Stimulated activated CD4-positive, alpha-beta T cell treated with anti-CD3 and anti-CD28 coated beads, Interleukin-15, amount 100 ng/mL, for 48 hours (primary cell): ENCODE data around the gene NRXN3.

Source experiments
- DNase-seq, 2 donors: peaks; one replicate each; pipeline ENCODE4 v3.0.0-alpha.2; 2020; ENCODE audit warnings: low read depth in 2 of 2

NRXN3 gene

DNA sequence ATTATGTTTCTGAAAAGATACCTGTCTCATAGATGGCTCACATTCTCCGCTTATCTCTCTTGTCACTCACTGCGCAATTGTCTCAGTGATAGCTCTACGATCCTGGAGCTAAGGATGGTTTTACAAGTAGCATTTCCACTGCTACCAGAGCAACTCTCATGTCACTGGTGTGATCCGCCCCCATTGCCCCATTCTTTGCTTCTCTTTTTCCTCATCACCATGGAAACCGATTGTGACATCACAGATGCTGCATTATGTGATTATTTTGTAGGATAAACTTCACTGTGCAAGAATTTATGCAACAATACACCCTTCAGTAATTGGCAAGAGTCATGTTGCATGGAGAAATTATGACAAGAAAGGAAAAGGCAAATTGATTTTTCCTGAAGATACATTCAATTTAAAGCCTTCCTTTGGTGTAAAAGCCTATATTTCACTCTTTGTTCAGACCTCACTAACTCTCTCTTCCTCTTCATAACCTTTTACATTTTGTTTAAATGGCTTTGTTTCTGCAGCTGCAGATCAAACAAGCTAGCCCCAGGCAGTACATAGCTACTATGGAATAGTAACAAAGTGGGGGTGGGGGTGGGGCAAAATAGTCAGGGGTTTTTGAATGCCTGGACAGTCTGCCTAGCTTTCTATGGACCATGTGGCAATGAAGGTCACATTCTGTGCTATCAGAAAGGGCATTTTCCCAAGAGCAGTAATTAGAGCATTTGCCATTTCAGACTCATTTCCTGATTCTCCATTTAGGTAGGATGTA lies 539.8 kb downstream of the NRXN3 start:
- no peak for DNase-seq

DNA sequence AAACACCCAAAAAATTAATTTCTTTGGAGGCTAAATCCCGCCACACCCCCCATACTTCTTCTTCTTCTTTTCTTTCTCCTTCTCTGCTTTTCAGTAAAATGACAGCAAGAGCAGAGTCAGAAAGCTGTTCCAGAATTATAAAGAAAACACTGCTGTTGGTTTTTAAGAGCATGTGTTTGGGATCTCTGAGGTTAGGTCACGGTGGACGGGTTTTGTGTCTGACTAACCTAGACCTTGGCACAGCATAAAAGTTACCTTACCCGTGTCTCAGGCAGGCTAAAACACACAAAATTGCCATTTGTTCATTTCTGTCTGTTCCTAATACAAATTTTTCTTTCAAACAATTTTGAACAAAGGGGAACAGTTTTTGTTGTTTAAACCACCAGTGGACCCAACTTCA lies 540.8 kb downstream of the NRXN3 start:
- DNase-seq: no peak

DNA sequence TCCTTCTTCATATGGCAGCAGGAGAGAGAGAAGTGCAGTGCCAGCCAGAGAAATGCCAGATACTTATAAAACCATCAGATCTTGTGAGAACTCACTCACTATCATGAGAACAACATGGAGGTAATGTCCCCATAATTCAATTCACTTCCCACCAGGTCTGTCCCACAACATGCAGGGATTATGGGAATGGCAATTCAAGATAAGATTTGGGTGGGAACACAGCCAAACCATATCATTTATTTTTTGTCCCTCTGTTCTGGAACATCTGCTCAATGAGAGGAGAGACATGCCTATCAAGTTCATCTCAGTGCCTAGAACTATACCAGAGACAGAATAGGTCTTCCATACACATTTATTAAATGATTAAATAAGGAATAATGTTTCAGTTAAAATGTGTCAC lies 543.5 kb downstream of the NRXN3 start:
- no peak for DNase-seq

DNA sequence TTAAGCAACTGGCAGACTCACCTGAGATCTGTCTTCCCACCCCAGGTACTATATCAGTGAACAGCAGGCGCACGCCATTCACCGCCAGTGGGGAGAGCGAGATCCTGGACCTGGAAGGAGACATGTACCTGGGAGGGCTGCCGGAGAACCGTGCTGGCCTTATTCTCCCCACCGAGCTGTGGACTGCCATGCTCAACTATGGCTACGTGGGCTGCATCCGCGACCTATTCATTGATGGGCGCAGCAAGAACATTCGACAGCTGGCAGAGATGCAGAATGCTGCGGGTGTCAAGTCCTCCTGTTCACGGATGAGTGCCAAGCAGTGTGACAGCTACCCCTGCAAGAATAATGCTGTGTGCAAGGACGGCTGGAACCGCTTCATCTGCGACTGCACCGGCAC lies 544.5 kb downstream of the NRXN3 start:
- no peak for DNase-seq

DNA sequence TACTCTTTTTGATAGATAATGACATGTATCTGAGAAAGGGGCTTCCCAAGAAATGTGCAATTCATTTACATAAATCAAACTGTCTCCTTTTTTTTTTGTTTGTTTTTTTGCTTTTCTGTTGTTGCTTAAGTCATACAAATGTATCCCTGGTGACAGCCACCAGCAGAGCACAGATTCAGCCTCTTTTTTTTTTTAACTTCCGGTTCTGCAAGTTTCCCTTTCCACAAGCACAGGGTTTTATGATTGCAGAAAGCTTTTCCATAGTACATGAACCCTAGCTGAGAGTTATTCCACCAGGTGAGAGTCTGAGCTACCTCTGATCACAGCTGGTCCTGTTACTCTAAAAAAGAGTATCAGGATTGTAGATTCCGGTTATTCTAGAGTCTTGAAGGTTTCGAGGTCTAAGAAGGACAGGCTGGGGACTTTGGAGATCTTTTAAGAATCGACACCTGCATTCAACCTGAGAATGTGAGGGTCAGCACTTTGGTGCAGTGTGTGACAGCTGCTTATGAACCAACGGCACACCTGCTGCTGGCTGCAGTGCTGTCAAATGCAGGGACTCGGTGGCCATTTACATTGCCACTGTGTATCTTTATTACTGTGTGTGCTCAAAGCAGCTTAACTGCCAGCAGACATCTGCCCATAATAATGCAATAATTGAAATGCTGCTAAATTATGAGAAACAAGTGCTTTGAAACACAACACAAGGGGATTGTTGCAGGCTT lies 551.7 kb downstream of the NRXN3 start:
- no peak for DNase-seq

DNA sequence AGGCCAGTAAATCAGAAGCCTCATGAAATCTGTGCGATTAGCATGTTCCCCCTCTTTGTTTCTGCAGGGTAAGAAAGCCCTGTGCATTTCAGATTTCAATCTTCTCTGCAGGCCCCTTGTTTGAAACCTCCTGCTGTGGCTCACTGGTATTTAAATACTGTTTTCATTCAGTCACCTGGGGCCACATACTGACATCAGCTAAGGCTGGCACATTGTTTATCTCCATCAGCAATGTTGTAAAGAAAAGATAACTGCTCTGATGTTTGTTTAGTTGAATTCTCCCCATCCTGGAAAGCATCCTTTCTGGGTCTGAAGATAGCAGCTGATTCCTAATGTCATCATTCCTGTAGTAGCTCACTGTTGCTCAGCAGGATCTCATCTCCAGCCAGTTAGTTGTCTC lies 554.9 kb downstream of the NRXN3 start:
- no peak for DNase-seq

DNA sequence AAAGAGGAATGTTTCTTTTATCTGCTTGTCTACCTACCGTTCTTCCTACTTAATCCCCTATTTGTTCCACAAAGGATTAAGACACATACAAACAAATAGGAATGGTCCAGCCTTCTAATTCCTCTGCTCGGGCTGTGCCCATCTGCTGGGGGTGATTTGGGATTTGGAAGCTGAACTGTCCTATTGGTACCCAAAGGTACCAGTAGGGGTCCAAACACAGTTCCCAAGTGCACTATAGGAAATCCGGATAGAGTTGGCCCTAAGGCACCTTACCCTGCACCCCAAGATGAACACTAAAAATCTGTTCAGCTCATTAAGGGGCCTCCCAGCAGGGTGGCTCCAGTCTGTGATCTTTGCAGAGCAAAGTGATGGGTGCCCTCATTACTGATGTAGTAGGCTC lies 566.9 kb downstream of the NRXN3 start:
- no peak for DNase-seq

DNA sequence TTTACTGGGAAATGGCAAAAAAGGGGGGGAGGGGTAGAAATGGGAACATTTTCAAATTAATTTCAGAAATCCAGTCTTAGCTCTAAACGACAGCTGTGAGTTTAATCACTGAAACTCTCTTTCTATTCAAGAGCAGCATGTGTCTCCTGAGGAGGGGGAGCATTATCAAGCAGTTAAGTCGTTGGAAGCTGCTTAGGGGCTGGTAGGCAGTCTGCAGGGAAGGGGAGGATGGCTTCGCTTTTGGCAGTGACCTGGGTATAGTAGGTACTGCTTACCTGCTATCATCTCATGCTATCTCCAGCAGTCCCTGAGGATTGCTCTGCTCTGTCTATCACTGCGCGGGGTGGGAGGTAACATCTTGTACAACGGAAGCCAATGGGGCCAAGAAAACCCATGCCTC lies 567.4 kb downstream of the NRXN3 start:
- no peak for DNase-seq

DNA sequence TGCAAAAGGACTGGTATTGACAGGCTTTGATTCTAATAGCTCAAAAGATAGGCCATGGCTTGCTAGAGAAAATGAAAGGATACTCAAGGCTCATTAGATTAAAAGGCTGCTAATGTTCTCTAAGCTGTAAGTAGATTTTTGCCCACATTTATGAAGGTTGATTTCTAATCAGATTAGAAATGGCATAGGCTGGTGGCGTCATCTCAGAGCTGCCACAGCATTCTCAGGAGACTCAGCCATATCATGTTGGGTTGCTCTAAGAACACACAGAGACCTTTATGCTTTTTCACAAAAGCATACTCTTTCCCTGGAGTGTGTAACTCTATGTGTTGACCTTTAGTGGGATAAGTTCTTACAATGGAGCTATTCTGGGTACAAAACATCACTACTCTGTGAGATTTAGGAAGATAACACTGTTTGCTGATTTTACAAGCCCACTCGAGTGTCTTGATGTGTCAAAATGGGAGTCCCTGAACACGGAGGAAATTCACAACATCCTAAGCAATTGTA lies 576.0 kb downstream of the NRXN3 start:
- no peak for DNase-seq

DNA sequence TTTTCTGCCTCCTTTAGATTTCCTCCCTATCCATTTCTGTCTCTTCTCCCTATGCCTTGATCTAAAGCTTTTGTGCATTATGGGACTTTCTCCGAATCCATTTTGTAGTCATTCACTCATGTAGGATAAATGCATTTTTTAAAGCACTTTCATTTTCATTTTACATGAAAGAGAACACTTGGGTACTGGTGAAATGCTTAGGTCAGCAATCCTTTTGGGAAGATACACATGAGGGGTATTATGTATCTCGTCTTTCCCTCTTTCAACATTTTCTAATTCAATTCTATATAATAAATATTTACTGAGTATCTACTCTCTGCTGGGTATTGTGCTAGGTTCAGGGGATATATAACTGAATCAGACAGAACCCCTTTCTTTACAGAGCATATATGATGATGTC lies 577.6 kb downstream of the NRXN3 start:
- no peak for DNase-seq

DNA sequence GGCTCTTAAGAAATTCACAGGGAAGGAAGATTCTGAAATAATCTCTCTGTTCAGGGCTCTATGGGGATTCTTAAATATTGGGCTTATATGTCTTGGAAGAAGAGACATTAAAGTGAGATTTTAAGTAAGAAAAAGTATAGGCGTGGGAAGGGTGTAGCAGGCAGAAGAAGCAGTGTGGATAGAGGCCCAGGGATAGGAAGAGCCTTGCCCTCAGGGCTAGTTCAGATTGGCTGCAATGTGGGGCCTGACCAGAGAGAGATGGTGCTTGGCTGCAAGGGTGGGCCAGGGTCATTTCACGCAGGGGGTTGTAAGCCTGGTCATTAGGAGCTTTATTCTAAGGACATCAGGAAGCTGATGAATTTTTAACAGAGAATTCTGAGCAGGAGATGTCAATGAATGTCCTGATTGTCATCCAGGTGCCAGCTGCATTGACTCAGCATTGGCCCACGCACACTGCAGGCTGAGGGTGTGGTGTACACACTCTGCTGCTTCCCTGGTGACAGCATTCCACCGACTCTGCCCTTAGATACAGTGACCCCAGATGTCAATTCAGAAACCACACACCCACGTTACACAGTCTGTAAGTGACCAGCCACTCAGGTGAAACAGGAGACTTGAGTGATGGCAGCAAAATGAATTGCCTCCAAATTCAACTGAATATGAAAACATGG lies 582.5 kb downstream of the NRXN3 start:
- DNase-seq: no peak

DNA sequence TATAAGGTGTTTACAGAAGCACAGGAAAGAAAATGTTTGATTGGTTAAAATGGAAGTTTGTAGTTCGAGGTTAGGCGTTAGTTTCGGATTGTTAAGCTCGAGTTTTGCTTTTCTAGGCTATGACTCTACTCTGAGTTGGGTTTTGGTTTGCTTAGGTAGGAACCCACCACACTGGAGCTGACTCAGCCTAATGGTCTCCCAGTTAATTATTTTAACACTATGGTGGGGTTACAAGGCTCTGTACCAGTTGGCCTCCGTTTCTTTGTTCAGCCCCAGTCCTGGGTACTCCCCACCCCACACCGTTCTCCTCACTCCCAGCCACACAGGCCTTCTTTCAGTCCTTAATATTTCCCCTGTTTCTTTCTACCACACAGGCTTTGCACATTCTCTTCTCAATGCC lies 583.9 kb downstream of the NRXN3 start:
- no peak for DNase-seq

DNA sequence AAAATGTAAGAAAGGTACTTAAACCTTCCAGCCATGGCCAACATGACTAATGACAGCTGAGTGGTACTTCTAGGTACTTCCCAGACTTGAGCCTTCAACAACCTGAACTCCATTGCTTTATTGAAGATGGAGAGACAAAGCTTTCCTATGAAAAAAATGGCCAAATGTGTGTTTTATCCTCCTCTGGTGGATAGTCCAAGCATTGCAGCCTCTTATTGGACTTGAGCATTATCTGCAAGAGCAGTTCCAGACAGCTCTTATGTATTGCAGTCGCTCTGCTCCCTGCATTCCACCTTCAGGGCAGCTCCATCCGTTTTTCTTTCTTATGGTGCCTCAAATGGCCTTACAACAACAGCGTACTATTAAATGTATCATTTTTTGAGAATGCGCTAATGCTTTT lies 588.2 kb downstream of the NRXN3 start:
- DNase-seq: no peak

DNA sequence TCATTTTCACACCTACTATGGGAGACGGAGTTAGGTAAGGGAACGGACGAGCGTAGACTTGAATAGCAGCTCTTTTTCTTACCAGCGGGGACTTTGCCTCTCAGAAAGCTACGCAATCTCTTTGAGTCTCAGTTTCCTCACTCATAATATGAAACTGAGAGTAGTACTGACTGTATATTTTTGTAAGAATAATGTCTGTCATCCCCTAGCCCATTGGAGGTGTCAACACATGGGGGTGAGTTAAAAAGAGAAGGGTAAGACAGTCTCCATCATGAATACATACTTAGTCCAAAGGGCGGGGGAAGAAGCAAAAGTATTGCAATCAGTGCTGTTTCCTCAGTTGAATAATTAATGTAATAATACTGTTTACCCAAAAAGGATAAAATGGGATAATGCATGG lies 592.2 kb downstream of the NRXN3 start:
- DNase-seq: no peak

DNA sequence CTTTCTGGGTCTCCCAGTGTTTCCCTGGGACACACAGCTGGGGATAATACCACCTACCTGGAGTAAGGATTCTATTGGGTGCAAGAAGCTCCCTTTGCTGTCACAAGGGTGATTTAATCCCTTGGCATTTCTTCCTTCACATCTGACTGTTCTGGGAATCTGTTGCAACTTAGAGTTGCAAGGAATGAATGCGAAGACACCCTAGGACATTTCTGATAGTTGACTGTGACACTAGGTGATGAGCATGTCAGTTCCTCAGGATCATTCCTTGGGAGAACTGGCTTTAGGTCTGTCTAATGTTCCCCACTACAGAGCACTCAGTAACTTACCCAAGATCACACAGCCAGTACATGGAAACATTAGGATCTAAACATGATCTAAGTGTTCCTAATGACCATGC lies 593.6 kb downstream of the NRXN3 start:
- no peak for DNase-seq

DNA sequence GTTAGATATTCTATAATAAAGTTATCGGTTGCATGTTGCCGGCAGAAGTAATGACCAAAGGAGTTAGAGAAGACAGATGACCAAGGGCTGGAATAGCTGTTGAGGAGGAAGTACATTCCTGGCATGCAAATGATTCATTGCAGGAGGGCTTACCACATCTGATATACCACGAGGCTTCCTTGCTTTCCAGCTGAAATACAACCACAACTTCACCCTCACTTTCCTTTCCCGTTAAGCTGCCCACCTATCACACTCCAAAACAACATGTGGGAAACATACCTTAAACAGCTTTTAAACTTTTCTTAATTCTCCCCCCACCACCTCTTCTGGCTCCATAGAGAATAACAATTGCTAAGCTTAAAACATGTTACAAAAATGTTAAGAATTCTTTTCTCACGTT lies 594.1 kb downstream of the NRXN3 start:
- DNase-seq: no peak

DNA sequence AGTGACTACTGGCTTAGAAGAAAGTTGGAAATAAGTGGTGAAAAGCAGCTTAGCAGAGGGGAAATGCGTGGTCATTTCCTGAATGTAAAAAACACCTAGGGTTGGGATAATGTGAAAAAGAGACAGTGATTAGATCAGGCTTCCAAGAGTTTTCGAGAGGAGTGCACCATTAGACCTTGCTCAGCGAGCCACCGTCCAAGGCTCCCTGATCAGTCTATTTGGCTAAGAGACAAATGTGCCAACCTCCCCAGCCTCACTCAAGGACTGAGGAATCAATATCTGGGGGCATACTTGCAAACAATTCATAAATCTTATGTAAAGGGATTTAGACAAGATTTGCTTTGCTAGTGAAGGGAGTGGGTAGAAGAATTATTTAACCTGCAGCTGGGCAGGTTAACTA lies 594.5 kb downstream of the NRXN3 start:
- no peak for DNase-seq

DNA sequence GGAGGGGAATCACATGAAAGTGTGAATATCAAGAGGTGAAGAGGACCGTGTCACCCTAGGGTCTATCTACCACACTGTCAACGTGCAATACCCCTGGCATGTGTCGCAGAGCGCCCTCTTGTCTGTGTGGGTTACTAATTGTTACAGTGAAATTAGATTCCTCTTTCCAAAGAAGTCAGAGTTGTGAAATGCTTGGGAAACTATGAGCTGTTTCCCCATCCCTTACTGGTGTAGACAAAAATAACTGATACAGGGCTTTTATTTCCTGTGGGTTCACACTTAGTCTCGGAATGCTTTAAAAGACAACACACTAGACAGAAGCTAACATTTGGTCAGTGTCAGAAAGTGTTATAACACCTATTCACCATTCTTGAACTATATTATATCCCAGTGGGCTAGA lies 597.3 kb downstream of the NRXN3 start:
- DNase-seq: no peak

DNA sequence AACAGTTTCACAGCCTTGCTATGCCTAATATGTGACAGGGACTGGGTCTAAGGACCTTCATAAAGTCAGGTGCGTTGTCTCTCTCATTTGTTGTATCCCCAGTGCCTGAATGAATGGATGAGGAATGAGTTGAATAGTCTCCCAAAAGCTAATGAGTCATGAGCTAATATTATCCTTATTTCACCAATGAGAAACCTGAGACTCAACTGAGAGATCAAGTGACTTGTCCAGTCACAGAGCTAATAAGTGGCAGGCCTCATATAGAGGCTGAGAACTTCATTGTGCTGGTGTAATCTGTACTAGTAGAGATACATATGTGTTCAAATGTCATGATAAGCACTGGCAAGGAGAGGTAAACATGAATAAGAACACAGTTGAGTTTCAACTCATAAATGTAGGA lies 612.4 kb downstream of the NRXN3 start:
- DNase-seq: no peak

DNA sequence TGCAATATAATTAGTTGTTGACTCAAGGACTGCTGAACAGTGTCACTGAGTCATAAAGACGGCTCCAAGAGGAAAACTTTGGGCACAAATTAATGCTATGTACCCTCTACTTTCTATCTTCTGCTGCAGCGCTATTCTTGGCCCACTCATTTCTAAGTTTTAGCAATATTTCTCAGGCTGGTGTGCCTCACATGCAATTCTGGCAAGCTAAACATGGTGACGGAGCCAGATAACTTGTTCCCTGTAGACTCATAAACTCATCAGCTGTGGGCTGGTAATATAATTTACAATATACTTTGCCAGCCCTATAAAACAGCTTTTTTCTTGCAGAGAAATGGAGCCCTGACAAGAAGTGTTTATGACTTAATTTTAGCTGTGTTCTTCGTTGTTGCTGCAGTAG lies 615.1 kb downstream of the NRXN3 start:
- DNase-seq: no peak

DNA sequence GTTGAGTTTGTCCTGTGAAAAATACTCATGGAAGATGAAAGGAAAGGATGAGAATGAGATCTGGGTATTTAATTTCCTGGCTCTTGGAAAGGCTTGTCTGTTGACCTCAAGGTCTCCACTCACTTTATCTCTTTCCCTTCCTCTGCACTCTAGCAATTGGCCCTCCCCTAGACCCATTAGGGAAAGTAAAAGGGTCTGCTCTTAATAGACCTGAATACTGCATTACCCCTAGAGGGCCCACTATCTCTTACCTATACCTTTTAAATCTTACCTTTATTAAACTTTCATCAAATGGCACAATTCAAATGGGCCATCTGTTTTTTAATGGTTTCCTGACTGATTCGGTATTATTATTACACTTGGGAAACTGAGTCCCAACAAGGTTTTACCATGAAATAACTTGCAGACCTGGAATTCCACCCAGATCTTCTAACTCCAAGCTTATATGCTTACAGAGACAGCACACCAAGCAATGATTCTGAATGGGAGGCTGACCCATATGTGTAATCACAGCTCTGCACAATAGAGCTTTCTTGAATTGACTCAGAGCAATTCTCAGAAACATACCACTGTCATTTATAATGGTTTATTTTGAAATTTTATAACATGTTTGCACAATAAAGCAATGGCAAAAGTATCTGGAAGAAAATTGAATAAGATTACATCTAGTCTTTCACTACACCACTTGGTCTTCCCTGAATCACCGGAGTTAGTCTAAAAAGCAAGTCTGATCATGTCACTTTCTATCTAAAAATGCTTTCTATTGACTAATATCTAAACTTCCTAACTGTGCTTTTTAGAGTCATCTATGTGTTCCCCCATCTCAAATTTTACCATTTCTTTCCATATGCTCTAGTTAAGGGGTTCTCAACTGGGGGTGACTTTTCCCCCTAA lies 618.5 kb downstream of the NRXN3 start:
- no peak for DNase-seq

DNA sequence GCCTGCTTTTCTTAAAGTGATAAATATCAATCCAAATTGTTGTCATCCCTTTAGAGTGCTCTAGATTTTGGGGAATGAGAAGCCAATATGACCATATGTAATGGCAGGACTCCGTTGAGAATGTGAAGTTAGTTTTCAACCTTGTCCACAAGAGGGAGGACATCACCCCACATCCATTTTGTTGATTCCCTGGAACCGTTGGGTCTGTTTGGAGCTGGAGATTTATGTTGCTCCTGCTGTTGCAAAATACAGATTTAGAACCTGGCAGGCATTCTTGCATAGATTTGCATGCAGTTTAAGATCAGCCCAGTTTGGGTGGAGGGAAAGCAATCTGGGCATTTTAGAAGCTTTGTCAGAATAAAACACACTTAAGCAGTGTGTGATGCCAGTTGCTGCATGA lies 620.1 kb downstream of the NRXN3 start:
- DNase-seq: no peak
